CMK (cell line): ENCODE measurements around the gene ZNF236.
A peak's percentile ranks its signal among the peaks of the same experiment; 100 is the strongest.

Experiments
- DNase-seq: peaks from one replicate; pipeline ENCODE4 v3.0.0-alpha.2; 2010; ENCODE audit warnings: low read depth

The ZNF236 gene

GRCh38 chr18:76859474-76860339, 37.4 kb downstream of the ZNF236 start:
- DNase-seq, result no peak

- DNase-seq, result no peak
These were observed 38.1 kb downstream of the ZNF236 start for GRCh38 chr18:76860411-76860810.

- DNase-seq, result no peak
These were observed 44.3 kb downstream of the ZNF236 start for GRCh38 chr18:76866666-76867065.

- DNase-seq, result no peak
These were observed 51.0 kb downstream of the ZNF236 start for GRCh38 chr18:76873311-76873710.

GRCh38 chr18:76873713-76874112, 51.4 kb downstream of the ZNF236 start:
- no peak for DNase-seq

- DNase-seq, result no peak
These were observed 52.5 kb downstream of the ZNF236 start for GRCh38 chr18:76874642-76875389.

GRCh38 chr18:76875390-76876325, 53.3 kb downstream of the ZNF236 start:
- peak; percentile 3 for DNase-seq

- no peak for DNase-seq
These were observed 56.1 kb downstream of the ZNF236 start for GRCh38 chr18:76878426-76878825.

GRCh38 chr18:76880026-76880425, 57.7 kb downstream of the ZNF236 start:
- no peak for DNase-seq

GRCh38 chr18:76881744-76882143, 59.4 kb downstream of the ZNF236 start:
- DNase-seq, result no peak

GRCh38 chr18:76882146-76882545, 59.8 kb downstream of the ZNF236 start:
- DNase-seq, result no peak

- DNase-seq, result no peak
These were observed 62.6 kb downstream of the ZNF236 start for GRCh38 chr18:76885001-76885400.

GRCh38 chr18:76886112-76886511, 63.8 kb downstream of the ZNF236 start:
- no peak for DNase-seq

GRCh38 chr18:76889091-76889699, 66.8 kb downstream of the ZNF236 start:
- no peak for DNase-seq

GRCh38 chr18:76892832-76893231, 70.5 kb downstream of the ZNF236 start:
- DNase-seq, result no peak

- DNase-seq, result no peak
These were observed 72.4 kb downstream of the ZNF236 start for GRCh38 chr18:76894566-76895346.

GRCh38 chr18:76895498-76895897, 73.1 kb downstream of the ZNF236 start:
- DNase-seq, result no peak

- DNase-seq, result no peak
These were observed 74.3 kb downstream of the ZNF236 start for GRCh38 chr18:76896677-76897076.

- DNase-seq, result no peak
These were observed 74.9 kb downstream of the ZNF236 start for GRCh38 chr18:76897257-76897656.

- DNase-seq, result no peak
These were observed 81.0 kb downstream of the ZNF236 start for GRCh38 chr18:76903386-76903785.

GRCh38 chr18:76905821-76906220, 83.5 kb downstream of the ZNF236 start:
- no peak for DNase-seq
